IPS-18a (cell line): ENCODE data around the gene RASGRP3.

Experiments used
- H3K27ac ChIP-seq: one replicate; pipeline ENCODE4 v1.5.1; 2013; ENCODE audit warnings: low read length
- H3K27me3 ChIP-seq: one replicate; pipeline ENCODE4 v1.6.1; 2013; ENCODE audit warnings: mild to moderate bottlenecking, low read length; ENCODE audit not compliant: control insufficient read depth, insufficient read depth
- H3K36me3 ChIP-seq: one replicate; pipeline ENCODE4 v1.6.1; 2013; ENCODE audit warnings: low read depth, low read length; ENCODE audit not compliant: control insufficient read depth
- H3K4me1 ChIP-seq: one replicate; pipeline ENCODE4 v1.6.1; 2013; ENCODE audit warnings: low read depth, low read length; ENCODE audit not compliant: control insufficient read depth
- H3K4me3 ChIP-seq: one replicate; pipeline ENCODE4 v1.5.1; 2013; ENCODE audit warnings: low read length
- H3K9ac ChIP-seq: one replicate; pipeline ENCODE4 v1.6.1; 2013; ENCODE audit warnings: mild to moderate bottlenecking, low read length, moderate library complexity
- H3K9me3 ChIP-seq: one replicate; pipeline ENCODE4 v1.6.1; 2013; ENCODE audit warnings: low read depth, low read length; ENCODE audit not compliant: control insufficient read depth

Gene RASGRP3

GRCh38 chr2:33573657-33574056 lies 97.2 kb downstream of the RASGRP3 start:
- no peaks in the 10 kb centered on the region for H3K4me1 ChIP-seq
- H3K27ac ChIP-seq: no peak overlapping the region
- no peaks in the 10 kb centered on the region for H3K36me3 ChIP-seq
- H3K27me3 ChIP-seq: no peaks in the 10 kb centered on the region
- no peak overlapping the region for H3K9ac ChIP-seq
- H3K9me3 ChIP-seq: no peaks in the 10 kb centered on the region
- no peak overlapping the region for H3K4me3 ChIP-seq

GRCh38 chr2:33577084-33577483 lies 100.6 kb downstream of the RASGRP3 start:
- H3K27me3 ChIP-seq: no peaks in the 10 kb centered on the region
- peaks cover 8% of the 10 kb centered on the region for H3K4me1 ChIP-seq
- no peak overlapping the region for H3K27ac ChIP-seq

GRCh38 chr2:33577668-33578067 lies 101.2 kb downstream of the RASGRP3 start:
- Histone ChIP-seq H3K4me1 (peaks cover 13% of the 10 kb centered on the region), H3K27ac (no peak overlapping the region), H3K9ac (no peak overlapping the region), H3K36me3 (no peaks in the 10 kb centered on the region), H3K27me3 (no peaks in the 10 kb centered on the region), H3K4me3 (no peak overlapping the region), H3K9me3 (no peaks in the 10 kb centered on the region)

More at GRCh38 chr2:33577084-33577483, 100.6 kb downstream of the RASGRP3 start:
- no peaks in the 10 kb centered on the region for H3K36me3 ChIP-seq
- no peak overlapping the region for H3K9ac ChIP-seq
- H3K4me3 ChIP-seq: no peak overlapping the region
- no peaks in the 10 kb centered on the region for H3K9me3 ChIP-seq

- Histone ChIP-seq H3K4me3 (no peak overlapping the region), H3K9ac (no peak overlapping the region), H3K27me3 (no peaks in the 10 kb centered on the region), H3K27ac (no peak overlapping the region), H3K4me1 (peaks cover 29% of the 10 kb centered on the region), H3K36me3 (no peaks in the 10 kb centered on the region), H3K9me3 (no peaks in the 10 kb centered on the region)
These were observed 102.8 kb downstream of the RASGRP3 start for GRCh38 chr2:33579227-33579626.

GRCh38 chr2:33581872-33582271 lies 105.4 kb downstream of the RASGRP3 start:
- Histone ChIP-seq H3K36me3 (peaks cover 19% of the 10 kb centered on the region), H3K4me1 (peaks cover 32% of the 10 kb centered on the region), H3K9me3 (no peaks in the 10 kb centered on the region), H3K27me3 (no peaks in the 10 kb centered on the region), H3K4me3 (no peak overlapping the region), H3K27ac (no peak overlapping the region), H3K9ac (no peak overlapping the region)

- H3K4me1 ChIP-seq: peaks cover 36% of the 10 kb centered on the region
- H3K9me3 ChIP-seq: no peaks in the 10 kb centered on the region
- H3K27ac ChIP-seq: peak overlapping the region; percentile 87
- H3K9ac ChIP-seq: peak overlapping the region; percentile 19
- H3K4me3 ChIP-seq: peak overlapping the region; percentile 45
- H3K27me3 ChIP-seq: no peaks in the 10 kb centered on the region
- H3K36me3 ChIP-seq: peaks cover 26% of the 10 kb centered on the region
These were observed 106.9 kb downstream of the RASGRP3 start for GRCh38 chr2:33583194-33583938.

GRCh38 chr2:33586766-33587165 lies 110.3 kb downstream of the RASGRP3 start:
- peaks cover 40% of the 10 kb centered on the region for H3K4me1 ChIP-seq
- peaks cover 54% of the 10 kb centered on the region for H3K36me3 ChIP-seq

GRCh38 chr2:33588232-33588631 lies 111.8 kb downstream of the RASGRP3 start:
- Histone ChIP-seq H3K36me3 (peaks cover 66% of the 10 kb centered on the region), H3K4me3 (no peak overlapping the region), H3K9ac (no peak overlapping the region), H3K4me1 (peaks cover 27% of the 10 kb centered on the region), H3K27me3 (no peaks in the 10 kb centered on the region), H3K9me3 (no peaks in the 10 kb centered on the region), H3K27ac (no peak overlapping the region)

More at GRCh38 chr2:33586766-33587165, 110.3 kb downstream of the RASGRP3 start:
- H3K4me3 ChIP-seq: no peak overlapping the region
- H3K27me3 ChIP-seq: no peaks in the 10 kb centered on the region
- no peaks in the 10 kb centered on the region for H3K9me3 ChIP-seq
- H3K27ac ChIP-seq: no peak overlapping the region
- no peak overlapping the region for H3K9ac ChIP-seq

GRCh38 chr2:33589444-33589843 lies 113.0 kb downstream of the RASGRP3 start:
- H3K4me1 ChIP-seq: peaks cover 15% of the 10 kb centered on the region
- H3K36me3 ChIP-seq: peaks cover 76% of the 10 kb centered on the region
- H3K9me3 ChIP-seq: no peaks in the 10 kb centered on the region
- no peak overlapping the region for H3K27ac ChIP-seq
- no peak overlapping the region for H3K9ac ChIP-seq
- no peaks in the 10 kb centered on the region for H3K27me3 ChIP-seq
- no peak overlapping the region for H3K4me3 ChIP-seq

GRCh38 chr2:33595385-33595784 lies 118.9 kb downstream of the RASGRP3 start:
- H3K27me3 ChIP-seq: no peaks in the 10 kb centered on the region
- H3K36me3 ChIP-seq: peaks cover 44% of the 10 kb centered on the region
- H3K4me3 ChIP-seq: no peak overlapping the region
- no peak overlapping the region for H3K27ac ChIP-seq
- peaks cover 11% of the 10 kb centered on the region for H3K4me1 ChIP-seq
- H3K9me3 ChIP-seq: no peaks in the 10 kb centered on the region
- no peak overlapping the region for H3K9ac ChIP-seq

GRCh38 chr2:33597026-33597425 lies 120.6 kb downstream of the RASGRP3 start:
- Histone ChIP-seq H3K27me3 (no peaks in the 10 kb centered on the region), H3K9ac (no peak overlapping the region), H3K27ac (no peak overlapping the region), H3K9me3 (no peaks in the 10 kb centered on the region), H3K4me3 (no peak overlapping the region), H3K36me3 (peaks cover 29% of the 10 kb centered on the region), H3K4me1 (peaks cover 13% of the 10 kb centered on the region)

GRCh38 chr2:33598561-33599174 lies 122.2 kb downstream of the RASGRP3 start:
- Histone ChIP-seq H3K4me3 (peak overlapping the region; percentile 89), H3K27me3 (no peaks in the 10 kb centered on the region), H3K4me1 (peaks cover 24% of the 10 kb centered on the region), H3K9me3 (no peaks in the 10 kb centered on the region), H3K9ac (peak overlapping the region; percentile 79), H3K27ac (no peak overlapping the region), H3K36me3 (peaks cover 14% of the 10 kb centered on the region)
